ENCODE results near the gene SPATA31C1. TPM values are rescaled to one million over a fixed set of nuclear protein-coding genes. Genes with fewer than 3 reads are reported as not detected.
A peak's percentile ranks its signal among the peaks of the same experiment; 100 is the strongest.

Gene SPATA31C1
- total and polyA plus RNA-seq, 2 experiments from 2014 or later: not detected

- Histone ChIP-seq H3K4me2 (ENCODE audit: unreplicated experiment) (no peak overlapping the region), H3K9me3 (ENCODE audit: low read depth) (no peaks in the 10 kb centered on the region), H3K79me2 (ENCODE audit: insufficient read depth) (no peaks in the 10 kb centered on the region), H3K27ac (no peak overlapping the region), H3K9me2 (ENCODE audit: insufficient read depth) (no peaks in the 10 kb centered on the region), H3K36me3 (ENCODE audit: low read depth) (no peaks in the 10 kb centered on the region), H3K27me3 (replicated peaks; ENCODE audit: insufficient read depth) (no peaks in the 10 kb centered on the region), H3K4me1 (ENCODE audit: insufficient read depth) (no peaks in the 10 kb centered on the region), H3K9ac (no peak overlapping the region), H4K20me1 (ENCODE audit: insufficient read depth) (no peaks in the 10 kb centered on the region), H3K4me3 (no peak overlapping the region), H2AFZ (no peak overlapping the region), H3F3A (ENCODE audit: insufficient read depth) (no peaks in the 10 kb centered on the region)
- WGBS, 2 experiments (ENCODE audit: low coverage in 1 of 2, low lambda C conversion rate in 2 of 2, missing lambda C conversion rate in 2 of 2): 78 to 85% methylated on average over 6 of the region's 6 CpGs
- in situ Hi-C loops (cut with MboI): no loop called here
- DNase-seq: no peak
- TF ChIP-seq EZH2 (IDR thresholded peaks at IDR 0.05; ENCODE audit: insufficient read depth, poor library complexity, severe bottlenecking) (no peak), EZH2phosphoT487 (IDR thresholded peaks at IDR 0.05; ENCODE audit: insufficient read depth, low read depth) (no peak)
Observed at GRCh38 chr9:87963770-87964169, 46.0 kb downstream of the SPATA31C1 start.

- Histone ChIP-seq H3K36me3 (ENCODE audit: low read depth) (no peaks in the 10 kb centered on the region), H2AFZ (no peak overlapping the region), H3K9ac (no peak overlapping the region), H3F3A (ENCODE audit: insufficient read depth) (no peaks in the 10 kb centered on the region), H3K27ac (no peak overlapping the region), H3K4me2 (ENCODE audit: unreplicated experiment) (no peak overlapping the region), H3K9me2 (ENCODE audit: insufficient read depth) (no peaks in the 10 kb centered on the region), H3K4me3 (no peak overlapping the region), H3K27me3 (replicated peaks; ENCODE audit: insufficient read depth) (no peaks in the 10 kb centered on the region), H3K79me2 (ENCODE audit: insufficient read depth) (no peaks in the 10 kb centered on the region), H3K4me1 (ENCODE audit: insufficient read depth) (no peaks in the 10 kb centered on the region), H4K20me1 (ENCODE audit: insufficient read depth) (no peaks in the 10 kb centered on the region), H3K9me3 (ENCODE audit: low read depth) (no peaks in the 10 kb centered on the region)
- TF ChIP-seq EZH2 (IDR thresholded peaks at IDR 0.05; ENCODE audit: insufficient read depth, poor library complexity, severe bottlenecking) (no peak), EZH2phosphoT487 (IDR thresholded peaks at IDR 0.05; ENCODE audit: insufficient read depth, low read depth) (no peak)
- in situ Hi-C loops (cut with MboI): no loop called here
- WGBS, 2 experiments (ENCODE audit: low coverage in 1 of 2, low lambda C conversion rate in 2 of 2, missing lambda C conversion rate in 2 of 2): 59 to 64% methylated on average over 4 of the region's 4 CpGs
- DNase-seq: no peak
Observed at GRCh38 chr9:87964826-87965225, 47.1 kb downstream of the SPATA31C1 start.

GRCh38 chr9:87968155-87968554 is 50.4 kb downstream of the SPATA31C1 start:
- H2AFZ ChIP-seq: no peak overlapping the region
- no peaks in the 10 kb centered on the region for H3K9me3 ChIP-seq (ENCODE audit: low read depth)
- 90 to 91% methylated on average over 6 of the region's 6 CpGs for WGBS, 2 experiments (ENCODE audit: low coverage in 1 of 2, low lambda C conversion rate in 2 of 2, missing lambda C conversion rate in 2 of 2)
- H3K4me3 ChIP-seq: no peak overlapping the region
- no peaks in the 10 kb centered on the region for H3K27me3 ChIP-seq (replicated peaks; ENCODE audit: insufficient read depth)
- H3F3A ChIP-seq (ENCODE audit: insufficient read depth): no peaks in the 10 kb centered on the region
- TF ChIP-seq EZH2 (IDR thresholded peaks at IDR 0.05; ENCODE audit: insufficient read depth, poor library complexity, severe bottlenecking) (no peak), EZH2phosphoT487 (IDR thresholded peaks at IDR 0.05; ENCODE audit: insufficient read depth, low read depth) (no peak)
- H3K79me2 ChIP-seq (ENCODE audit: insufficient read depth): no peaks in the 10 kb centered on the region
- no peaks in the 10 kb centered on the region for H3K9me2 ChIP-seq (ENCODE audit: insufficient read depth)
- no peaks in the 10 kb centered on the region for H3K36me3 ChIP-seq (ENCODE audit: low read depth)
- no peak overlapping the region for H3K4me2 ChIP-seq (ENCODE audit: unreplicated experiment)
- no peaks in the 10 kb centered on the region for H3K4me1 ChIP-seq (ENCODE audit: insufficient read depth)
- H3K9ac ChIP-seq: no peak overlapping the region
- no peak overlapping the region for H3K27ac ChIP-seq
- no peaks in the 10 kb centered on the region for H4K20me1 ChIP-seq (ENCODE audit: insufficient read depth)
- no peak for DNase-seq
- in situ Hi-C loops (cut with MboI): no loop called here

GRCh38 chr9:87970602-87971001 is 52.8 kb downstream of the SPATA31C1 start:
- Histone ChIP-seq H3K9ac (no peak overlapping the region), H3K4me1 (ENCODE audit: insufficient read depth) (peaks cover 4% of the 10 kb centered on the region; the same call in 1 of the 2 replicates), H2AFZ (no peak overlapping the region), H3K4me3 (no peak overlapping the region), H3K27me3 (replicated peaks; ENCODE audit: insufficient read depth) (no peaks in the 10 kb centered on the region), H3K79me2 (ENCODE audit: insufficient read depth) (no peaks in the 10 kb centered on the region), H3K9me3 (ENCODE audit: low read depth) (no peaks in the 10 kb centered on the region), H4K20me1 (ENCODE audit: insufficient read depth) (no peaks in the 10 kb centered on the region), H3K27ac (no peak overlapping the region), H3K9me2 (ENCODE audit: insufficient read depth) (no peaks in the 10 kb centered on the region), H3K36me3 (ENCODE audit: low read depth) (no peaks in the 10 kb centered on the region), H3K4me2 (ENCODE audit: unreplicated experiment) (no peak overlapping the region), H3F3A (ENCODE audit: insufficient read depth) (peaks cover 3% of the 10 kb centered on the region; the same call in 1 of the 2 replicates)
- in situ Hi-C loops (cut with MboI): no loop called here
- TF ChIP-seq EZH2 (IDR thresholded peaks at IDR 0.05; ENCODE audit: insufficient read depth, poor library complexity, severe bottlenecking) (no peak), EZH2phosphoT487 (IDR thresholded peaks at IDR 0.05; ENCODE audit: insufficient read depth, low read depth) (no peak)
- WGBS, 2 experiments (ENCODE audit: low coverage in 1 of 2, low lambda C conversion rate in 2 of 2, missing lambda C conversion rate in 2 of 2): 97% methylated on average over 10 of the region's 10 CpGs
- no peak for DNase-seq

GRCh38 chr9:87973122-87973521 is 55.4 kb downstream of the SPATA31C1 start:
- in situ Hi-C loops (cut with MboI): no loop called here
- H3K9me3 ChIP-seq (ENCODE audit: low read depth): no peaks in the 10 kb centered on the region
- no peak overlapping the region for H3K27ac ChIP-seq
- H3K9me2 ChIP-seq (ENCODE audit: insufficient read depth): no peaks in the 10 kb centered on the region
- H3K79me2 ChIP-seq (ENCODE audit: insufficient read depth): no peaks in the 10 kb centered on the region
- WGBS, 2 experiments (ENCODE audit: low coverage in 1 of 2, low lambda C conversion rate in 2 of 2, missing lambda C conversion rate in 2 of 2): 85% methylated on average over 5 of the region's 5 CpGs
- no peaks in the 10 kb centered on the region for H4K20me1 ChIP-seq (ENCODE audit: insufficient read depth)
- no peaks in the 10 kb centered on the region for H3K27me3 ChIP-seq (replicated peaks; ENCODE audit: insufficient read depth)
- no peaks in the 10 kb centered on the region for H3K36me3 ChIP-seq (ENCODE audit: low read depth)
- no peak overlapping the region for H3K4me2 ChIP-seq (ENCODE audit: unreplicated experiment)
- H3K9ac ChIP-seq: no peak overlapping the region
- no peak for DNase-seq
- TF ChIP-seq EZH2 (IDR thresholded peaks at IDR 0.05; ENCODE audit: insufficient read depth, poor library complexity, severe bottlenecking) (no peak), EZH2phosphoT487 (IDR thresholded peaks at IDR 0.05; ENCODE audit: insufficient read depth, low read depth) (no peak)
- H3K4me1 ChIP-seq (ENCODE audit: insufficient read depth): peaks cover 4% of the 10 kb centered on the region; the same call in 1 of the 2 replicates
- no peak overlapping the region for H2AFZ ChIP-seq
- H3F3A ChIP-seq (ENCODE audit: insufficient read depth): peaks cover 4% of the 10 kb centered on the region; the same call in 1 of the 2 replicates
- 0 out of 2 replicates have a peak overlapping the region, but pooled peaks have one; percentile 71 for H3K4me3 ChIP-seq

Other genes with a start within 250 kb of the SPATA31C1 start
- 389 and 402 TPM in 2 replicates for gene CTSL, start 191.8 kb upstream of the SPATA31C1 start, total RNA-seq (2014; rRNA removed; shearing (Covaris generic))
- gene CTSL, start 191.8 kb upstream of the SPATA31C1 start, polyA plus RNA-seq (2016; fragmentation: Nextera tagmentation; extraction: Ambion mirVana): 401 and 410 TPM in 2 replicates
- not detected in 2 replicates for gene SPATA31E1, start 35.1 kb upstream of the SPATA31C1 start, total RNA-seq (2014; rRNA removed; shearing (Covaris generic))
- gene SPATA31E1, start 35.1 kb upstream of the SPATA31C1 start, polyA plus RNA-seq (2016; fragmentation: Nextera tagmentation; extraction: Ambion mirVana): not detected in 2 replicates
- 4.2 and 6.1 TPM in 2 replicates for gene CDK20, start 56.6 kb downstream of the SPATA31C1 start, total RNA-seq (2014; rRNA removed; shearing (Covaris generic))
- 3.4 and 4.7 TPM in 2 replicates for gene CDK20, start 56.6 kb downstream of the SPATA31C1 start, polyA plus RNA-seq (2016; fragmentation: Nextera tagmentation; extraction: Ambion mirVana)
- gene SPATA31C2, start 220.5 kb downstream of the SPATA31C1 start, total RNA-seq (2014; rRNA removed; shearing (Covaris generic)): not detected in 2 replicates
- gene SPATA31C2, start 220.5 kb downstream of the SPATA31C1 start, polyA plus RNA-seq (2016; fragmentation: Nextera tagmentation; extraction: Ambion mirVana): not detected in 2 replicates